ENCODE data around the gene FGF23. TPM values are rescaled to one million over a fixed set of nuclear protein-coding genes. Genes with fewer than 3 reads are reported as not detected.

FGF23 gene
- total RNA-seq, 3 donors from 2014 or later, result not detected

- Histone ChIP-seq H3K9me3 (no peaks in the 10 kb centered on the region), H3K36me3 (ENCODE audit: low read depth) (no peaks in the 10 kb centered on the region), H3K4me1 (ENCODE audit: low read depth) (no peaks in the 10 kb centered on the region), H3K4me3 (no peak overlapping the region)
- DNase-seq, result no peak
- ATAC-seq, result no peak
- intact Hi-C loops (cut with DNase I, micrococcal nuclease), result no loop called here
- TF ChIP-seq CTCF (IDR thresholded peaks at IDR 0.05), result no peak
Measured at GRCh38 chr12:4386801-4387200, 7.3 kb upstream of the FGF23 start.

- Histone ChIP-seq H3K36me3 (ENCODE audit: low read depth) (no peaks in the 10 kb centered on the region), H3K4me1 (ENCODE audit: low read depth) (no peaks in the 10 kb centered on the region), H3K9me3 (no peaks in the 10 kb centered on the region), H3K4me3 (no peak overlapping the region)
- intact Hi-C loops (cut with DNase I, micrococcal nuclease), result no loop called here
- ATAC-seq, result peak; percentile 28
- DNase-seq, result no peak
- no peak for TF ChIP-seq CTCF (IDR thresholded peaks at IDR 0.05)
Measured at GRCh38 chr12:4383304-4383865, 3.9 kb upstream of the FGF23 start.

- no peaks in the 10 kb centered on the region for H3K36me3 ChIP-seq (ENCODE audit: low read depth)
- no peaks in the 10 kb centered on the region for H3K4me1 ChIP-seq (ENCODE audit: low read depth)
- H3K4me3 ChIP-seq, result no peak overlapping the region
- ATAC-seq, result no peak
- TF ChIP-seq CTCF (IDR thresholded peaks at IDR 0.05), result no peak
- H3K9me3 ChIP-seq, result no peaks in the 10 kb centered on the region
- intact Hi-C loops (cut with DNase I, micrococcal nuclease), result no loop called here
- no peak for DNase-seq
Measured at GRCh38 chr12:4380332-4380731, 820 bp upstream of the FGF23 start.

- no peak for DNase-seq
- TF ChIP-seq CTCF (IDR thresholded peaks at IDR 0.05), result no peak
- no peak overlapping the region for H3K4me3 ChIP-seq
Measured at GRCh38 chr12:4378772-4379171, 740 bp downstream of the FGF23 start.

GRCh38 chr12:4375449-4375848, 4.1 kb downstream of the FGF23 start:
- ATAC-seq (no peak), DNase-seq (no peak)

More at GRCh38 chr12:4378772-4379171, 740 bp downstream of the FGF23 start:
- intact Hi-C loops (cut with DNase I, micrococcal nuclease), result no loop called here
- ATAC-seq, result no peak
- no peaks in the 10 kb centered on the region for H3K4me1 ChIP-seq (ENCODE audit: low read depth)
- H3K9me3 ChIP-seq, result no peaks in the 10 kb centered on the region
- no peaks in the 10 kb centered on the region for H3K36me3 ChIP-seq (ENCODE audit: low read depth)

More at GRCh38 chr12:4375449-4375848, 4.1 kb downstream of the FGF23 start:
- Histone ChIP-seq H3K9me3 (no peaks in the 10 kb centered on the region), H3K36me3 (ENCODE audit: low read depth) (no peaks in the 10 kb centered on the region), H3K4me1 (ENCODE audit: low read depth) (no peaks in the 10 kb centered on the region), H3K4me3 (no peak overlapping the region)
- intact Hi-C loops (cut with DNase I, micrococcal nuclease), result no loop called here
- no peak for TF ChIP-seq CTCF (IDR thresholded peaks at IDR 0.05)

All from mucosa of descending colon (tissue), 3 donors.